ENCODE results near the gene GEMIN4.

Gene GEMIN4

DNA sequence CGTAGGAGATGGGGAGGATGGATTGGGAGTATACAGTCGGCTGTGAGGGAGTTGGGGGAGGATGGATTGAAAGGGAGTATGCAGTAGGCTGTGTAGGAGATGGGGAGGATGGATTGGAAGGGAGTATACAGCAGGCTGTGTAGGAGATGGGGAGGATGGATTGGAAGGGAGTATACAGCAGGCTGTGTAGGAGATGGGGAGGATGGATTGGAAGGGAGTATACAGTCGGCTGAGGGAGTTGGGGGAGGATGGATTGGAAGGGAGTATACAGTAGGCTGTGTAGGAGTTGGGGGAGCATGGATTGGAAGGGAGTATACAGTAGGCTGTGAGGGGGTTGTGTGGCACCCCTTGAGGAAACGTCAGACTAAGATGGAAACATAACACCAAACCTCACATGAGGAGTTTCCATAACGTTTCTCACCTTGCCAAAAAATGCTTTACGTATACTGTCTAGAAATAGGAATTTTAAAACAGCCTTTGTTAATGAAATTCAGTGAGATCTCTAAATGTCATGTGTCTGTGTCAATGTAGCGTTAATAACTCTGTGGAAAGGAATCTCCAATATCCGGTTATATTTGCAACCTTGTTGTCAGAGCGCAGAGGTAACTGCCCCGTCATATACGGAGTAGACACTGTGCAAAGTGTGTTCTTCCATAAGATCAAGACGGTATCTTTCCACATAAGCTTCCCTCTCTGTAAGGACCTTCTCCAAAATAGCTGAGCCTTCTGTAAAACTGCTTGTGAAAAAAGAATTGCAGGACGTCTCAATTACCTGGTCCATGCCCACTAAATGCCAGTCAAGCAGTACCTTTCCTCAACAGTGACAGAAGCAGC is 31.1 kb downstream of the GEMIN4 start:
- TF ChIP-seq, protein P1, sequence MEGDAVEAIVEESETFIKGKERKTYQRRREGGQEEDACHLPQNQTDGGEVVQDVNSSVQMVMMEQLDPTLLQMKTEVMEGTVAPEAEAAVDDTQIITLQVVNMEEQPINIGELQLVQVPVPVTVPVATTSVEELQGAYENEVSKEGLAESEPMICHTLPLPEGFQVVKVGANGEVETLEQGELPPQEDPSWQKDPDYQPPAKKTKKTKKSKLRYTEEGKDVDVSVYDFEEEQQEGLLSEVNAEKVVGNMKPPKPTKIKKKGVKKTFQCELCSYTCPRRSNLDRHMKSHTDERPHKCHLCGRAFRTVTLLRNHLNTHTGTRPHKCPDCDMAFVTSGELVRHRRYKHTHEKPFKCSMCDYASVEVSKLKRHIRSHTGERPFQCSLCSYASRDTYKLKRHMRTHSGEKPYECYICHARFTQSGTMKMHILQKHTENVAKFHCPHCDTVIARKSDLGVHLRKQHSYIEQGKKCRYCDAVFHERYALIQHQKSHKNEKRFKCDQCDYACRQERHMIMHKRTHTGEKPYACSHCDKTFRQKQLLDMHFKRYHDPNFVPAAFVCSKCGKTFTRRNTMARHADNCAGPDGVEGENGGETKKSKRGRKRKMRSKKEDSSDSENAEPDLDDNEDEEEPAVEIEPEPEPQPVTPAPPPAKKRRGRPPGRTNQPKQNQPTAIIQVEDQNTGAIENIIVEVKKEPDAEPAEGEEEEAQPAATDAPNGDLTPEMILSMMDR (conservative IDR thresholded peaks at IDR 0.05; ENCODE audit: low read depth), result no peak
- ChIA-PET POLR2A (ENCODE audit: low non-redundant PET) (no interaction called here), CTCF (interaction anchor here (0.5 to 0.6 kb wide), 2 partner anchors 9 to 14 kb away, joined by 5 to 7 read pairs; no protein-coding TSS in a partner anchor)
- peak overlapping the region; percentile 44; the same call in 1 of the 2 replicates for H3K27ac ChIP-seq
- DNase-seq (ENCODE audit: low spot score), result no peak

GRCh38 chr17:718075-718474 is 34.0 kb downstream of the GEMIN4 start:
- DNase-seq (ENCODE audit: low spot score), result no peak
- ChIA-PET POLR2A (ENCODE audit: low non-redundant PET) (interaction anchor here (0.5 to 0.7 kb wide), 2 partner anchors 18 to 24 kb away, joined by 3 to 4 read pairs; no protein-coding TSS in a partner anchor), CTCF (no interaction called here)
- no peak overlapping the region for H3K27ac ChIP-seq
- TF ChIP-seq, protein P1 (conservative IDR thresholded peaks at IDR 0.05; ENCODE audit: low read depth), result no peak

DNA sequence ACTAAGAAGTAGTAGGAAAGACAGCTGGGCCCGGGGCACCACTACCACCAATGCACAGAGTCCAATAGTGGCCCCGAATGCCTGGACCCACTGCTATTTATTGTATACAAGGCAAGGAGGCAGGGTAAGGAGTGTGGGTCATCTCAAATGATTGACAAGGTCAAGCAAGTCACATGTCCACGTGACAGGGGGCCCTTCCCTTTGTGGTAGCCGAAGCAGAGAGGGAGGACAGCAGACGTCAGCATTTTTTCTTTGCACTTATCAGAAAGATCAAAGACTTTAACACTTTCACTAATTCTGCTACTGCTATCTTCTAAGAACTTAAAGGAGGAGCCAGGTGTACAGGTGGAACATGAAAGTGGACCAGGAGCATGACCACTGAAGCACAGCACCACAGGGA is 43.9 kb downstream of the GEMIN4 start:
- no peak for DNase-seq (ENCODE audit: low spot score)

GRCh38 chr17:705863-706262 is 46.2 kb downstream of the GEMIN4 start:
- TF ChIP-seq, protein P1 (conservative IDR thresholded peaks at IDR 0.05; ENCODE audit: low read depth), result no peak
- ChIA-PET POLR2A (ENCODE audit: low non-redundant PET) (no interaction called here), CTCF (interaction anchor here (0.6 to 0.7 kb wide), 2 partner anchors 55 to 296 kb away, joined by 3 read pairs; a partner anchor contains a TSS)
- DNase-seq (ENCODE audit: low spot score), result no peak
- no peak overlapping the region for H3K27ac ChIP-seq

More for the DNA sequence above, 43.9 kb downstream of the GEMIN4 start:
- no peak overlapping the region for H3K27ac ChIP-seq
- CTCF ChIA-PET, result no interaction called here
- POLR2A ChIA-PET (ENCODE audit: low non-redundant PET), result no interaction called here
- TF ChIP-seq, protein P1 (conservative IDR thresholded peaks at IDR 0.05; ENCODE audit: low read depth), result no peak

DNA sequence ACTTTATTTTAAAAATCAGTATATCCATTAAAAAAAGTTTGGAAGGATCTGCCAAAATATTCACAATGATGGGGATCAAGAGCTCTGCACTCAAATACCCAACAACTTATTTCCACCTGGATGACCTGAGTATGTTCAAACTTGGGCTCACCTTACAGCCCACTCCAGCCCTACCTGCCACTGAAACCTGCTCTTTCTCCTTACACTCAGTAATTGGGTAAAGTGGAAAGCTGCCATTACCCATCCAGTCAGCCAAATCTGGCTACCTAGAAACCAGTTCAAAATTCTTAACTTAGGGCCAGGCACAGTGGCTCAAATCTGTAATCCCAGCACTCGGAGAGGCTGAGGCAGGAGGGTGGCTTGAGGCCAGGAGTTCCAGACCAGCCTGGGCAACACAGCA is 47.1 kb downstream of the GEMIN4 start:
- ChIA-PET POLR2A (ENCODE audit: low non-redundant PET) (no interaction called here), CTCF (interaction anchor here (0.6 to 0.7 kb wide), 3 partner anchors 31 to 295 kb away, joined by 3 read pairs; a partner anchor contains a TSS)
- TF ChIP-seq, protein P1 (conservative IDR thresholded peaks at IDR 0.05; ENCODE audit: low read depth), result no peak
- no peak for DNase-seq (ENCODE audit: low spot score)
- no peak overlapping the region for H3K27ac ChIP-seq

- no peak for DNase-seq (ENCODE audit: low spot score)
- TF ChIP-seq, protein P1 (conservative IDR thresholded peaks at IDR 0.05; ENCODE audit: low read depth), result no peak
- ChIA-PET POLR2A (ENCODE audit: low non-redundant PET) (no interaction called here), CTCF (interaction anchor here (0.6 kb wide), 1 partner anchor 32 kb away, joined by 3 read pairs; no protein-coding TSS in a partner anchor)
- no peak overlapping the region for H3K27ac ChIP-seq
Measured at GRCh38 chr17:704111-704864, 47.8 kb downstream of the GEMIN4 start.
